PC-9 (cell line): ENCODE data around the gene SLC6A18. TPM values are rescaled to one million over a fixed set of nuclear protein-coding genes. Genes with fewer than 3 reads are reported as not detected.

ENCODE experiments used
- BruUV-seq: library from RNA; stranded (reverse); fragments of 400-500 nt; replicated peaks from 2 replicates; lab custom pipeline; 2021; lab: Mats Ljungman, UMichigan
- CTCF ChIA-PET: fragments of 300-600 bp; sonication (Branson Sonifier 250); formaldehyde crosslinking; loops from one replicate; lab custom pipeline; 2022; ENCODE audit warnings: antibody characterized with exemption; lab: Charles Lee
- POLR2A ChIA-PET: fragments of 300-600 bp; sonication (Branson Sonifier 250); formaldehyde crosslinking; loops from one replicate; lab custom pipeline; 2022; ENCODE audit warnings: antibody characterized with exemption; ENCODE audit not compliant: unreplicated experiment; lab: Charles Lee
- DNase-seq, 2 experiments: peaks; one replicate each; pipeline versions ENCODE4 v3.0.0 to v3.0.0-alpha.2; 2015 to 2022; ENCODE audit warnings: mixed read lengths in 1 of 2
- H2AFZ ChIP-seq: fragments of 200-600 bp; sonication (generic); 2 replicates; pipeline ENCODE4 v1.8.1; 2017; ENCODE audit warnings: antibody characterized with exemption
- H3F3A ChIP-seq: fragments of 200-600 bp; sonication (generic); 2 replicates; pipeline ENCODE4 v1.8.1; 2017; ENCODE audit warnings: antibody characterized with exemption, mild to moderate bottlenecking, low read depth; ENCODE audit not compliant: insufficient read depth
- H3K27ac ChIP-seq: fragments of 200-600 bp; sonication (generic); 2 replicates; pipeline ENCODE4 v1.6.1; 2016; ENCODE audit warnings: mixed run types
- H3K27me3 ChIP-seq: fragments of 200-600 bp; sonication (generic); 2 replicates; pipeline ENCODE4 v1.6.1; 2016; ENCODE audit warnings: low read depth, mixed run types; ENCODE audit not compliant: insufficient read depth
- H3K36me3 ChIP-seq: fragments of 200-600 bp; sonication (generic); 2 replicates; pipeline ENCODE4 v1.6.1; 2016; ENCODE audit warnings: low read depth, mixed run types
- H3K4me1 ChIP-seq: fragments of 200-600 bp; sonication (generic); replicated peaks from 2 replicates; pipeline ENCODE4 v1.6.1; 2016; ENCODE audit warnings: mixed run types; ENCODE audit not compliant: insufficient read depth
- H3K4me2 ChIP-seq: fragments of 200-600 bp; sonication (generic); 2 replicates; pipeline ENCODE4 v1.6.1; 2017; ENCODE audit warnings: mixed run types
- H3K4me3 ChIP-seq: fragments of 200-600 bp; sonication (generic); 2 replicates; pipeline ENCODE4 v1.6.1; 2016; ENCODE audit warnings: mixed run types
- H3K79me2 ChIP-seq: fragments of 200-600 bp; sonication (generic); 2 replicates; pipeline ENCODE4 v1.6.1; 2017; ENCODE audit warnings: low read depth, mixed run types
- H3K9me2 ChIP-seq: fragments of 200-600 bp; sonication (generic); 2 replicates; pipeline ENCODE4 v1.8.1; 2017; ENCODE audit warnings: mild to moderate bottlenecking; ENCODE audit not compliant: insufficient read depth
- H3K9me3 ChIP-seq: fragments of 200-600 bp; sonication (generic); 2 replicates; pipeline ENCODE4 v1.8.1; 2016; ENCODE audit warnings: low read depth; ENCODE audit not compliant: insufficient read depth
- H4K20me1 ChIP-seq: fragments of 200-600 bp; sonication (generic); 2 replicates; pipeline ENCODE4 v1.8.1; 2017; ENCODE audit not compliant: insufficient read depth
- CTCF ChIP-seq: fragments of 200-600 bp; sonication (generic); conservative IDR thresholded peaks from 2 replicates; pipeline ENCODE4 v1.6.1; 2017; ENCODE audit warnings: mixed run types, antibody characterized with exemption, mild to moderate bottlenecking, moderate library complexity
- EZH2 ChIP-seq: fragments of 200-600 bp; sonication (generic); IDR thresholded peaks from 2 replicates; pipeline ENCODE4 v1.8.0; 2017; ENCODE audit warnings: antibody characterized with exemption, low read depth
- intact Hi-C: fragments of 100-400 bp; cut with micrococcal nuclease; formaldehyde crosslinking; loops from one replicate; pipeline ENCODE4 v1.10.0; 2022; ENCODE audit not compliant: unreplicated experiment
- total RNA-seq: library from RNA; stranded (reverse); gene quantifications from 2 replicates; pipeline ENCODE4 v1.2.3, GENCODE V29; 2021

SLC6A18 gene
- total RNA-seq, 1 experiment from 2014 or later = not detected

- Histone ChIP-seq H3K4me1 (peaks cover 10% of the 10 kb centered on the region), H3K27ac (no peak overlapping the region), H3K9me3 (no peaks in the 10 kb centered on the region), H2AFZ (no peak overlapping the region), H3K9me2 (no peaks in the 10 kb centered on the region), H3K27me3 (no peaks in the 10 kb centered on the region), H3K36me3 (no peaks in the 10 kb centered on the region), H4K20me1 (no peaks in the 10 kb centered on the region), H3F3A (0 out of 2 replicates have a peak, but pooled peaks cover 4% of the 10 kb centered on the region), H3K79me2 (peaks cover 12% of the 10 kb centered on the region; the same call in 1 of the 2 replicates), H3K4me2 (no peak overlapping the region), H3K4me3 (no peak overlapping the region)
- no peak for TF ChIP-seq CTCF
- no peak for DNase-seq
- BruUV-seq = no TSS peak
- ChIA-PET POLR2A (no interaction called here), CTCF (no interaction called here)
- intact Hi-C loops = no loop called here
These were observed 55.2 kb downstream of the SLC6A18 start for GRCh38 chr5:1280177-1281037.

DNA sequence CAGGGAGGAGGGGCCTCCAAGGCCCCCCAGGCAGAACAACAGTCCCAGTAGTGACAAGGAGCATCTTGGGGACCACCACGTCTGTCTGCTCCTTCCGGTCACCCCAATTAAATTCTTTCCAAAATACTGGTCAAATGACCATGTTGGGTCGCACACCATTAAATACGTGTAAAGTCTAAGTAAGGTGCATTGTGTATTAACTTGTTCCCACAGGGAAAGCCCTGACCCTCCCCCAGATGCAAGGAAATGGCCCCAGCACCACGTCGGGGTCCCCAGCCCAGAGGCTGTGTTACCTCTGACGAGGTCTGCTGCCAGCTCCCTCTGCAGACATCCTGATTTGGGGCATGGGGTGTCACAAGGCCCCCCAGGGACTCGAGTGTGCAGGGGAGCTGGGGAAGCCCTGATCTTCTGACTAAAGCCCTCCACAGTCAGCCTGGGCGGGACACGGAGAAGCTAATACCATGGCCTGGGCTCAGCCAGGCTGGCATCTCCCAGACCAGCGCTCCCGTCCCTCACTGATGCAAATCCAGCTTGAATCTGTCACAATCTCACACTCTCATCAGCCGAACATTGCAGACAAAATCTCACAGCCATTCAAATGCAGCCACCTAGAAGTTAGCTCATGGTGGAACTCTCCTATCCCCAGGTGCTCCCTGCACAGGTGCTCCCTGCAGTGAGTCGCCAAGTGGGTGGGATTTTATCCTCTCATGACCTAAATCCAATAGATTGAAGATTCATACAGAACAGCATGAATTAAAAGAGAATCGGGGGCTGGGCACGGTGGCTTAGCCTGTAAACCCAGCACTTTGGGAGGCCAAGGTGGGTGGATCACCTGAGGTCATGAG is 56.1 kb downstream of the SLC6A18 start:
- Histone ChIP-seq H2AFZ (no peak overlapping the region), H3K4me1 (peaks cover 10% of the 10 kb centered on the region), H3K9me2 (no peaks in the 10 kb centered on the region), H3K79me2 (peaks cover 12% of the 10 kb centered on the region; the same call in 1 of the 2 replicates), H3K27me3 (no peaks in the 10 kb centered on the region), H3K9me3 (no peaks in the 10 kb centered on the region), H3K4me2 (peak overlapping the region; percentile 23; the same call in 1 of the 2 replicates), H4K20me1 (no peaks in the 10 kb centered on the region), H3K4me3 (no peak overlapping the region), H3F3A (0 out of 2 replicates have a peak, but pooled peaks cover 7% of the 10 kb centered on the region), H3K27ac (no peak overlapping the region), H3K36me3 (no peaks in the 10 kb centered on the region)
- BruUV-seq = no TSS peak
- DNase-seq = no peak
- intact Hi-C loops = no loop called here
- CTCF ChIA-PET = no interaction called here
- TF ChIP-seq CTCF = no peak
- no peak for TF ChIP-seq EZH2
- POLR2A ChIA-PET = interaction anchor here (0.6 kb wide), 1 partner anchor 47 kb away, joined by 9 read pairs; no protein-coding TSS in a partner anchor
